Stimulated activated CD4-positive, alpha-beta T cell treated with anti-CD3 and anti-CD28 coated beads, TNF-alpha, amount 100 ng/mL, for 1 hour (primary cell): Measurements from ENCODE around the gene SOAT1.
A peak's percentile ranks its signal among the peaks of the same experiment; 100 is the strongest.
"Not testable (repeated sequence)": the region's sequence is repeated elsewhere in the genome, so short reads cannot be mapped to it uniquely, and the experiment has no call there.

Source experiments
- DNase-seq, 3 donors: peaks; one replicate each; pipeline ENCODE4 v3.0.0-alpha.2; 2020; ENCODE audit warnings: low read depth in 3 of 3, low spot score in 1 of 3

Gene SOAT1

DNA sequence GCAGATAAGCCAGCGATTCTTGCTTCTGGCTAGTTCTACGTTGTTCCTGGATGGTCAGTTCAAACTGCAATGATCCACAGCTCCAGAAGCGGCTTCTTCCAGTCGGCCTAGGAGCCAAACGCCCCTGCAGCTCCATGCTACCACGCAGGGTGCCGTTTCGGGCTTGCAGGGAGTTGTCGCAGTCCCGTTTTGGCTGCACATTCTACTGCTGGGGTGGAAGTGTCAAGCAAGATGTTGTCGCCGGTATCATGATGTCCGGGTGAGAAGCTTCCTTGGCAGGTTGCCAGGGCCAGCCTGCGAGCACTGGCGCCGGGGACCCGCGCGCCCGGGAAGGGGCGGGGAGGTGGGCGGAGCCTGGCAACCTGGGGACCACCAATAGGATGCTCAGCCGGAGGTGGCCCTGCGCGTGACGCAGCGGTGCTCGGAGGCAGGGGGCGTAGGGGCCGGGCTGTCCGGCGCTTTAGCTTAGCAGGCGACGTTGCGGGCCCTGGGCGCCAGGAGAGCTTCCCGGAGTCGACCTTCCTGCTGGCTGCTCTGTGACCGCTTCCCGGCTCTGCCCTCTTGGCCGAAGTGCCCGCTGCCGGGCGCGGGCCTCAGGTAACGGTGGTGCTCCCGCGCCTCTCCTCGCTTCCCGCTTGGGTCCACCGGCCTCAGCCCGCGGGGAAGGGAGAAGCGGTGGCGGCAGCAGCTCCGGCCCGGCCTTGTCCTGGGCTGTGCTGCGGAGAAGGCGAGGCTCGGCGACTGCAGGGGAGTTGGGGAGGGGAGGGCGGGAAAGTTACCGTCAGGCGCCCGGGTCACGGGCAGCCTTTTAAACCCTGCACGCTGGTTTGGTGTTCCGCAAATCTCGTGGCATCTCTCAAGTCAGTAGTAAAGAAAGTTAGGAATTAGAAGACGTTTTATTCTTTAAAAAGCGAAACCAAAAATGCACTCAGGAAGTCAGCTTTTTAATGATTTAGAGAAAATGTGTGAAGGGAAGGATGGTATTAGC lies at the start of gene SOAT1:
Gene SOAT1 (plus strand): TSS at position 458 of the 988 bp plus-strand sequence. CDS start 8,888 bp downstream, outside the sequence.
- DNase-seq: peak; percentile 84 to 89 (median 85)

GRCh38 chr1:179245426-179245825 lies 48.2 kb upstream of the SOAT1 start:
- not testable (repeated sequence) for DNase-seq

DNA sequence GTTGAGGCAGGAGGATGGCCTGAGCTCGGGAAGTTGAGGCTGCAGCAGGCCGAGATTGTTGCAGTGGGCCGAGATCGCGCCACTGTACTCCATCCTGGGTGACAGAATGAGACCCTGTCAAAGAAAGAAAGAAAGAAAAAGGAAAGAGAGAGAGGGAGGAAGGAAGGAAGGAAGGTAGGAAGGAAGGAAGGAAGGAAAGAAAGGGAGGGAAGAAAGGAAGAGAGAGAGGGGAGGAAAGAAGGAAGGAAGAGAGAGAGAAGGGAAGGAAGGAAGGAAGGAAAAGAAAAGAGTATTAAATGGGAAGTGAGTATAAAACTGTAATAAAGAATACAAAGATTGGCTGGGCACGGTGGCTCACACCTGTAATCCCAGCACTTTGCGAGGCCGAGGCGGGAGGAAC lies 45.7 kb upstream of the SOAT1 start:
- DNase-seq: no peak

DNA sequence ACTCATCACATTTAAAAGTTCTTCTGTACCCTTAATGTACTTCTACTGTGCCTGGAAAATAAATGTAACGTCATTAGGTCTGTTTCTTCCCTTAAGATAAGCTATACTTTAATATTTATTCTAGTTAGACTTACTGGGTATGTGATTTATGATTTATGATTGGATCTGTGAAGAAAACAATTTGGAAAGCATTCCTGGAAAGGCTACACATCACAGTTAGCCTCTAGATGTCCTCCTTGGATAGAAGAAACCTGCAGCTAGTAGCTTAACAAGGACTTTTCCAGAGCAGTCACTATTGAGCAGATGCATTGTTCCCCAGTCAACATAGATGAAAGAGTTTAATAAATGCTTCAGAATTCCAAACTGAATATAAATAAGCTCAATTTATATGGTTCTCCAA lies 41.9 kb upstream of the SOAT1 start:
- no peak for DNase-seq

- no peak for DNase-seq
Observed at GRCh38 chr1:179252606-179253005, 41.0 kb upstream of the SOAT1 start.

DNA sequence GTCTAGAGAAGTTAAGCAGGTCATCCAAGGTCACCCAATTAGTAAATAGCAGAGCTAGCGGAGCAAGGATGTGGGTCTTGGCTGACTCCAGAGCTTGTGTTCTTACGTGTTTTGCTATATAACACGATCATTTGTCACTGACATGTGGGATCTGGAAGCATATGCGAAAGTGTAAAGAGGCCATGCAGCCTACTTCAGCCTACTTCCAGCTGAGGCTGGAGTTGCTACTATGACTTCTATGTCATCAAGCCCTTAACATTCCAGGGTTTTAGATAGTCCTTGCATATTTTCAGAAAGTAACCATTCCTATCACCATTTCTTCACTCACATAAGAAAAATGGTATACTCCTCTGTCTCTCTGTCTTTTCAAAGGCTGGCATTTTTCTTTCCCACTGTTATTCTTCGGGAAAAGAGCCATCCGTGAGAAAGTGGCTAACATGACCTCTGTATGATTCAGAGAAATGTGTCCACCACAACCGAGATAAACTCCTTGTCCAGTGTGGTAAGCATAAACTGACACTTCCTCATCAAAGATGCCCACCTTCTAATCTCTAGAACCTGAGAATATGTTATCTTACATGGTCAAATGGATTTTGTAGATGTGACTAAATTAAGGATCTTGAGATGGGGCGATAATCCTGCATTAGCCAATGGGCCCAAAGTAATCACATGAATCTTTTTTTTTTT lies 40.2 kb upstream of the SOAT1 start:
- no peak for DNase-seq

DNA sequence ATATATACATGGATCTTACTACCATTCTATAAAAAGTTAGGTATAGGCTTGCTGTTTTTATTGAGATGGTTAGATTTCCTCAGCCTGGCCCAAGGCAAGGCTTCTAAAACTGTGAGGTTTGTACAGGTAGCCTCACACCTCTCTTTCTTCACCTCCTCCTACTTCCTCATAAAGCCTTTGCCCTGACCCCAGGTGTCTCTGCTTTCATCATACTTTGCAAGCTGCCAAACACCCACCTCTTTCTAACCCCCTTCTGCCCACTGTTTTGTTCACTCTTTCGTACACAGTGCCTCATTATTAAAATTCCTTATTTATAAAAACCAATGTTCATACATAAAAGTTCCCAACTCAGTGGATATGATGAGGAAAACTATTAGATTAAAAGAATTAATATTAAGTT lies 31.4 kb upstream of the SOAT1 start:
- DNase-seq: no peak

- no peak for DNase-seq
Observed at GRCh38 chr1:179263121-179263520, 30.5 kb upstream of the SOAT1 start.

DNA sequence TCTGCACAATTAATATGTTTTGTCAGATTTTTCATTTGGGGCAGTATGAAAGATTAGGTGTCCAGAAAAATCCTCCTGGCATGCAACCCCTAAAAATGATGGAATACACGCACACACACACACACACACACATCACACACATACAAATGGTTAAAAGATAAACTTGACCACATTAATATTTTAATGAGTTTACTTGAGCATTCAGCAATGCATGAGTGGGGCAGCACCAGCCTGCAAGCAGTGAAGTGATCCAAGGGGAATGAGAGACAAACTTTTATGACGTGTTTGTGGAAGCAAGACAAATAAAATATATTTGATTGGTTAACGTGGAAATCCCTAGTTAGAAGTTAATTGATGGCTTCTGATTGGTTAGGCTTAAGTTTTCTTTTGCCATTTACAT lies 29.1 kb upstream of the SOAT1 start:
- no peak for DNase-seq

DNA sequence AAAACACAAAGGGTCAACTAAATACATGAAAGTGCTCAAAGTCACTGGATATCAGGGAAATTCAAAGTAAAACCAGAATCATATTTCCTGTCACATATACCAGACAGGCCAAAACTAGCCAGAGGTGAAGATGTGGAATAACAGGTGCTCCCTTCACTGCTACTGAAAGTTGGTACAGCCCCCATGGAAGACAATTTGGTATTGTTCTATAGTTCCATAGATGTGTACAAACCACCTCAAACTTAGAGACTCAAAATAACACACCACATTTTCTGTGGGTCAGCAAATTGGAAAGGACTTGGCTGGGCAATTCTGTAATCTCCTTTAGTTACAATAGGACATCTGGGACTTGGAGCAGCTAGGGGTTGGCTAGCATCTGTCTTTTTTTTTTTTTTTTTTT lies 24.5 kb upstream of the SOAT1 start:
- DNase-seq: no peak

DNA sequence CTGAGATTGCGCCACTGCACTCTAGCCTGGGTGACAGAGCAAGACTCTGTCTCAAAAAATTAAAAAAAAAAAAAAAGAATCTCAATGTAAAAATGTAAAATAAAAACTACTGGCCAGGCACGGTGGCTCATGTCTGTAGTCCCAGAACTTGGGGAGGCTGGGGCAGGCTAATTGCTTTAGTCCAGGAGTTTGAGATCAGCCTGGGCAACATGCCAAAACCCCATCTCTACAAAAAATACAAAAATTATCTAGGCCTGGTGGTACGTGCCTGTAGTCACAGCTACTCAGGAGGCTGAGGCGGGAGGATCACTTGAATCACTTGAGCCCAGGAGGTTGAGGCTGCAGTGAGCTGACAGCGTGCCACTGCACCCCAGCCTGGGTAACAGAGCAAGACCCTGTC lies 19.2 kb upstream of the SOAT1 start:
- DNase-seq: not testable (repeated sequence)

DNA sequence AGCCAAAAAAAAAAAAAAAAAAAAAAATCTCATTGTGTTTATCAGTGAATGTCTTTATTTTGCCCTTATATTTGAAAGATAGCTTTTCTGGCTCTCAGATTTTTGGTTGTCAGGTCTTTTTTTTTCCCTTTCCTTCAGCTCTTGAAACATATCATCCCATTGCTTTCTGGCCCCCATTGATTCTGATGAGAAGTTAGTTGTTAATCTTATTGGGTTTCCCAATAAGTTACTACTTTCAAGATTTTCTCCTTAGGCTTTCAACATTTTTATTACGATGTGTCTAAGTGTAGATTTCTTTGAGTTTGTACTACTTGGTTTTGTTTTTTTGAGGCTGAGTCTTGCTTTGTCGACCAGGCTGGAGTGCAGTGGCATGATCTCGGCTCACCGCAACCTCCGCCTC lies 14.7 kb upstream of the SOAT1 start:
- DNase-seq: no peak

DNA sequence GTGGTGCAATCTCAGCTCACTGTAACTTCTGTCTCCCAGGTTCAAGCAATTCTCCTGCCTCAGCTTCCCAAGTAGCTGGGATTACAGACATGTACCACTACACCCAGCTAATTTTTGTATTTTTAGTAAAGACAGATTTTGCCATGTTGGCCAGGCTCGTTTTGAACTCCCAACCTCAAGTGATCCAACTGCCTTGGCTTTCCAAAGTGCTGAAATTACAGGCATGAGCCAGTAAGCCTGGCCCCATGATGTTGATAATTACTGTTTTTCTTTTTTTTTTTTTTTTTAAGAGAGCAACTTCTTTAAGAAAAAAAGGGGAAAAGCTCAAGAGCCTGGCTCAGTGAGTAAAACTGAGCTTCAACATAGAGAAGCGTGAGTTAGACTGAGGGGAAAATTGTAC lies 9.6 kb upstream of the SOAT1 start:
- DNase-seq: no peak

- DNase-seq: no peak
Observed at GRCh38 chr1:179287946-179288345, 5.7 kb upstream of the SOAT1 start.

DNA sequence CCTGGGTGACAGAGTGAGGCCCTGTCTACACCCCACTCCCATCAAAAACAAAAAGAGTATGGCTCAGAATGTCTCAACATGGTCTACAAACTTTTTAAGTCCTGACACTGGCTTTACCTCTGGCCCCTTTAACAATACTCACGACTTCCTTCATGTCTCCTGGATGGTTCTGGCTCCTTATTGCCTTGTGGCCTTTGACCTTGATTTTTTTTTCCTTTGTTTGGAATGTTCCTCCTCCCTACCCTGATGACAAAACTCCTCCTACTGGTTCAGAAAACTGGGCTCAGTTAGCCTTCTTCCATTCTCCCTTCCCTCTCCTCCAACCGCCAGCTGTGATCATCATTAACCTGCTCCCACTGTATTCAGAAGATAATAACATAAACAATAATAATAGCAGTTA lies 4.6 kb upstream of the SOAT1 start:
- DNase-seq: no peak

DNA sequence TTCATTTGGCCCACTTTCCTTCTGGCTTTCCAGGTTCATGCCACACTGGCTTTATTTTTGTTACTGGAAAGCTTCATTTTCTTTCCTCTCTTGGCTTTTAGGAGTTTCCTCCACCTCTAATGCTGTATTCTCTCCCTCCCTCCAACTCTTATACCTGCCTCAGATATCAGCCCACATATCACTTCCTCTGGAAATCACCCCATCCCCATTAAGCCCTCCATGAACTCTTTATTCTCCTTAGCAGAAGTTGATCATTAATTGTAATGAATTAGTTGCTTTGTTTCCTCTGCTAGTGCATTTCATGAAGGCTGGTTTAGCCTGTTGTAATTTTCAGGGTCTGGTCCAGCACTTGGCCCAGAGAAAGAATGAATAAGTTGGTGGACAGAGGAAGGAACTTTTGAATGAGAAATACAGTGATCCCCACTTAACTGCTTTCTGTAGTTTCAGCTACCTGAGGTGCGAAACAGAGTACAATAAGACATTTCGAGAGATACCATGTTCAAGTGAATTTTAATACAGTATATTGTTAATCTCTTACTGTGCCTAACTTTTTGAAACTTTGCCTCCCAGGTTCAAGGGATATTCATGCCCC lies 1.7 kb downstream of the SOAT1 start:
- DNase-seq: no peak

GRCh38 chr1:179296356-179297104 lies 2.9 kb downstream of the SOAT1 start:
- DNase-seq: no peak

GRCh38 chr1:179297105-179297378 lies 3.4 kb downstream of the SOAT1 start:
- DNase-seq: no peak

GRCh38 chr1:179298952-179299351 lies 5.4 kb downstream of the SOAT1 start:
- peak in 1 of 3 donors; percentile 17 for DNase-seq

DNA sequence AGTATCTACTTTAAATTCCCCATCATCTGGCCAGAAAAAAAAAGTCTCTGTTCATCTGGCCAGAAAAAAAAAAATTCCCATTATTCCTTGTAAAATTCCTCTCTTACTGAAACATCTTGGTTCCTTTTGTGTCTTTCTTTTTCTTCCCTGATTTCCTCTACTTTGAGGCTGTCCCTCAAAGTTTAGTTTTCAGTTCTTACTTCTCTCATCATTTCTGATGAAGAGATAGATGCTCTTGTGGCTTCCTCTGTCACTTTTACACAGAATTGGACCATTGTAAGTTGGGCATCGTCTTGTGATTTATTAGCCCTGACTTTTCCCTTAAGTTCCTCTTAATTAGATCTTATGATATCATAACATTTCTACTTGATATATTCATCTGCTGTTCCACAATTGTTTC lies 6.5 kb downstream of the SOAT1 start:
- DNase-seq: no peak

DNA sequence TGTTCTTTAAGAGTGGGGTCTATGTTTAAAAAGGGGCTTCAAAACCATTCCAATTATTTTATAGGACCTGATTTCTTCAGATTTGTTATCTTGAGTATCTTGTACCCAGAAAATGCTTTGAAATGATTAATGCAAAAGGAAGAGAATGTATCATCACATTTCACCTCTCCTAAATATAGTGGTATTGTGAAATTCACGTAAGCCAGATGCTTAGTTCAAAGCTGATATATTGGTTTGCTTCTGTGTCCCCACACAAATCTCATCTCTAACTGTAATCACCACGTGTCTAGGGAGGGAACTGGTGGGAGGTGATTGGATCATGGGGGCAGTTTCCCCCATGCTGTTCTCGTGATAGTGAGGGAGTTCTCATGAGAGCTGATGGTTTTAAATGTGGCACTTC lies 8.5 kb downstream of the SOAT1 start:
- no peak for DNase-seq
